DMS153 treated with DMSO at 0.1 percent for 48 hours (cell line): ENCODE results near the gene PNN.
A peak's percentile ranks its signal among the peaks of the same experiment; 100 is the strongest.
"Not testable (repeated sequence)": the region's sequence is repeated elsewhere in the genome, so short reads cannot be mapped to it uniquely, and the experiment has no call there.

Source experiments
- DNase-seq: peaks from one replicate; lab custom pipeline; 2025; ENCODE audit not compliant: unreplicated experiment; lab: John Stamatoyannopoulos, UW

PNN gene

DNA sequence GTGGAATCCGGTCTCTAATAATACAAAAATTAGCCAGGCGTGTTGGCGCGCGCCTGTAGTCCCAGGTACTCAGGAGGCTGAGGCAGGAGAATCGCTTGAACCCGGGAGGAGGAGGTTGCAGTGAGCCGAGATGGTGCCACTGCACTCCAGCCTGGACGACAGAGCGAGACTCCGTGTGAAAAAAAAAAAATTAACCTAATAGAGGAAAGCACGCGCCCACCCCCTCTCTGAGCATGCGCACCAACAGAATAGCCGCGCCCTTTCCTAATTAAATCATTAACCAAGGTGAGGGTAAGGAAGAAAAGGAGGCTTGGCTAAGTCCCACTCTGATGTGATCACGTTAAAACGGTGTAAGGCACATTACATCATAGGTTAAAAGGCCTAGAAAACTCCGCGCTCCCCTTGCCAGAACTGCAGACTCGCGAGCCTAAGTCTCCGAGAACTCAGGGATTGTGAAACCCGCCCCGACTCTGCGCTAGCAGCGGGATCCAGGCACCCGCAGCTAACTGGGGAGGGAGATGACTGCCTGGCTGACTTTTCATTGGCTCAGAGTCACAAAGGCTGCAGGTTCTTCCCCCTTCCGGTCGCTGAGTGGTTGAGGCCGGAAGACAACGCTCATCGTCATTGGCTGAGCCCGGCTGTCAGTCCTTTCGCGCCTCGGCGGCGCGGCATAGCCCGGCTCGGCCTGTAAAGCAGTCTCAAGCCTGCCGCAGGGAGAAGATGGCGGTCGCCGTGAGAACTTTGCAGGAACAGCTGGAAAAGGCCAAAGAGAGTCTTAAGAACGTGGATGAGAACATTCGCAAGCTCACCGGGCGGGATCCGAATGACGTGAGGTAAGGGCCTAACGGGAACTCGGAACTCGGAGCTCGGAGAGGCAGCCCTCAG lies at the start of gene PNN:
Gene PNN (plus strand): TSS at position 695 of the 885 bp plus-strand sequence. CDS start 26 bp downstream, at position 721.
- peak; percentile 96 for DNase-seq

- not testable (repeated sequence) for DNase-seq
Observed at GRCh38 chr14:39137835-39138234, 37.2 kb upstream of the PNN start.

- no peak for DNase-seq
Observed at GRCh38 chr14:39138440-39138839, 36.6 kb upstream of the PNN start.

DNA sequence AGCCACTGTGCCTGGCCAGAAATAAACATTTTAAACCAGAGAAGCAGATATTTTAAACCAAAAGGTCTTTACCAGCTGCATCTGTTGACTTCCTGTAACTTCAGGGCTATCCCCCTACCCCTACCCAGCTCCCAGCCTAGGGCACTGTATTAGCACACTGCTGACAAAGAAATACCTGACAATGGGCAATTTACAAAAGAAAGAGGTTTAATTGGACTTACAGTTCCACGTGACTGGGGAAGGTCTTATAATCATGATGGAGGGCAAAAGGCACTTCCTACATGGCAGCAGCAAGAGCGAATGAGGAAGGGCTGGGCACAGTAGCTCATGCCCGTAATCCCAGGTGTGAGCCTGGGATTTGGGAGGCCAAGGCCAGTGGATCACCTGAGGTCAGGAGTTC lies 34.9 kb upstream of the PNN start:
- DNase-seq: no peak

DNA sequence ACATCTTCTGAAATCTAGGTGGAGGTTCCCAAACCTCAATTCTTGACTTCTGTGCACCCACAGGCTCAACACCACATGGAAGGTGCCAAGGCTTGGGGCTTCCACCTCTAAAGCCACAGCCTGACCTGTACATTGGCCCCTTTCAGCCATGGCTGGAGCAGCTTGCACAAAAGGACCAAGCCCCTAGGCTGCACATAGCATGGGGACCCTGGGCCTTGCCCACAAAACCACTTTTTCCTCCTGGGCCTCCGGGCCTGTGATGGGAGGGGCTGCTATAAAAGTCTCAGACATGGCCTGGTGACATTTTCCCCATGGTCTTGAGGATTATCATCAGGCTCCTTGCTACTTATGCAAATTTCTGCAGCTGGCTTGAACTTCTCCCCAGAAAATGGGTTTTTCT lies 33.4 kb upstream of the PNN start:
- DNase-seq: not testable (repeated sequence)

DNA sequence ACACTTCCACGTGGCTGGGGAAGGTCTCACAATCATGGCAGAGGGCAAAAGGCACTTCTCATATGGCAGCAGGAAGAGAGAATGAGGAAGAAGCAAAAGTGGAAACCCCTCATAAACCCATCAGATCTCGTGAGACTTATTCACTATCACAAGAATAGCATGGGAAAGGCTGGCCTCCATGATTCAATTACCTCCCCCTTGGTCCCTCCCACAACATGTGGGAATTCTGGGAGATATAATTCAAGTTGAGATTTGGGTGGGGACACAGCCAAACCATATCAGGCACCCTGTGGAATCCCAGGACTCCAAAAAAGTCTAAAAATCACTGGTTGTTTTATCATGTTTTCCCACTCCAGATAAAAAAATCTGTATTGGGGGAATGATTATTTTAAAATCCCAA lies 31.8 kb upstream of the PNN start:
- DNase-seq: not testable (repeated sequence)

DNA sequence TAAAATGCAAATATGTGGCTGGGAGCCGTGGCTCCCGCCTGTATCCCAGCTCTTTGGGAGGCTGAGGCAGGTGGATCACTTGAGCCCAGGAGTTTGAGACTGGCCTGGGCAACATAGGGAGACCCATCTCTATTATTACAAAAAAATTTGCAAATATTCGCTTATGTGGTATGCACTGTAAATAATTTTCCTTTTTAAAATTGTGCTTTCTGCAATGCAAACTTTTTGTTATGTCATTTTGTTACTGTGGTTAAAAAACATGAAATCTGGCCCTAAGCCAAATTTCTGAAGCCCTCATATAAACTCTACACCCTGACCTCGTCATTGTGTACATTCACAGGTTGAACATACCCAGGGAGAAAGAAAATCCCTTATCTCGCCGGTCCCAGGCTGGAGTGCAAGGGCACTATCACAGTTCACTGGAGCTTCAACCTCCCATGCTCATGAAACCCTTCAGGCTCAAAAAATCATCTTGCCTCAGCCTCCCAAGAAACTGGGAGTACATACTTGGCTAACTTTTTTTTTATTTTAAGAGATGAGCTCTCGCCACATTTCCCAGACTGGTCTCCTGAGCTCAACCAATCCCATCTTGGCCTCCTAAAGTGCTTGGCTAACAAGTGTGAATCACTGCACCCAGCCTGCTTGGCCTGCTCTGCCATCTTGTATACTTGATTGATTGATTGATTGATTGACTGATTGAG lies 29.6 kb upstream of the PNN start:
- no peak for DNase-seq

GRCh38 chr14:39154594-39155189 lies 20.4 kb upstream of the PNN start:
- DNase-seq: no peak

DNA sequence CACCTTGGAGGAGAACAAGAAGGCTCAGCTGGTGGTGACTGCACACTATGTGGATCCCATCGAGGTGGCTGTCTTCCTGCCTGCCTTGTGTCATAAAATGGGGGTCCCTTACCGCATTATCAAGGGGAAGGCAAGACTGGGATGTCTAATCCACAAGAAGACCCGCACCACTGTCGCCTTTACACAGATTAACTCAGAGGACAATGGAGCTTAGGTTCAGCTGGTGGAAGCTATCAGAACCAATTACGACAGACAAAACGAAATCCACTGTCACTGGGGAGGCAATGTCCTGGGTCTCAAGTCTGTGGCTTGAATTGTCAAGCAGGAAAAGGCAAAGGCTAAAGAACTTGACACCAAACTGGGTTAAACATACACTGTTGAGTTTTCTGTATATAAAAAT lies 17.6 kb upstream of the PNN start:
- no peak for DNase-seq

DNA sequence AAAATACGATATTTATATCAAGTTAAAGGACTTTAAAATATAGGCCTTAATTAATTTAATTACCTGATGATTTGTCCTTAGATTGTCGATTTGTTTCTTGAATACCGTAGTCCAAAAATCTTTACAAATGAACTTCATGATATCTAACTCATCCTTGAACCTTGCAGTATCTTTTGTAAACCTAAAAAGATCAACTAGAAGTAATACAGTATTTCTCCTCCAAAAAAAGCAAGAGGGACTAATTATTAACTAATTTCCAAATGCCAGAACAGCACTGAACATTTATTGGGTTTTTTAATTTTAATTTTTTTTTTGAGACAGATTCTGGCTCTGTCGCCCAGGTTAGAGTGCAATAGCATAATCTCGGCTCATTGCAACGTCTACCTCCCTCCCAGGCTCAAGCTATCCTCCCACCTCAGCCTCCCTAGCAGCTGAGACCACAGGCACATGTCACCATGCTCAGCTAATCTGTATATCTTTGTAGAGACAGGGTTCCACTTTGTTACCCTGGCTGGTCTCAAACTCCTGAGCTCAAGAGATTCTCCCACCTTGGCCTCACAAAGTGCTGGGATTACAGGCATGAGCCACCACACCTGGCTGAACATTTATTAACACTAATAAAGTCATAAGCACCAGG lies 16.7 kb upstream of the PNN start:
- no peak for DNase-seq

DNA sequence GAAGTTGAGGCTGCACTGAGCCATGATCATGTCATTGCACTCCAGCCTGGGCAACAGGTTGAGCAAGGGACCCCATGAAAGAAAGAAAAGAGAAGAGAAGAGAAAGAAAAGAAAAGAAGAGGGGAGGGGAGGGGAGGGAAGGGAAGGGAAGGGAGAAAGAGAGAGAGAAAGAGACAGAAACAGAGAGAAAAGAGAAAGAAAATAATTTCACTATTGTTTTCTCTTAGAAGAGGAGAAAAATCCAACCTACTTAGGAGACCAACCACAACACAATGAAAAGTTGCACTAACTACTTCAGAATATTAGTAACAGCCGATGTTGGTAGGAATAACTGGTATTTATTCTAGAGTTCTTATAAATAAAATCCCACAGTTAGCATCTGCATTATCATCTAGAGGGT lies 14.6 kb upstream of the PNN start:
- DNase-seq: no peak

- DNase-seq: not testable (repeated sequence)
Observed at GRCh38 chr14:39167797-39168320, 7.2 kb upstream of the PNN start.

- DNase-seq: no peak
Observed at GRCh38 chr14:39168591-39168990, 6.5 kb upstream of the PNN start.

- no peak for DNase-seq
Observed at GRCh38 chr14:39169541-39169900, 5.5 kb upstream of the PNN start.

- DNase-seq: no peak
Observed at GRCh38 chr14:39173198-39173597, 1.9 kb upstream of the PNN start.

DNA sequence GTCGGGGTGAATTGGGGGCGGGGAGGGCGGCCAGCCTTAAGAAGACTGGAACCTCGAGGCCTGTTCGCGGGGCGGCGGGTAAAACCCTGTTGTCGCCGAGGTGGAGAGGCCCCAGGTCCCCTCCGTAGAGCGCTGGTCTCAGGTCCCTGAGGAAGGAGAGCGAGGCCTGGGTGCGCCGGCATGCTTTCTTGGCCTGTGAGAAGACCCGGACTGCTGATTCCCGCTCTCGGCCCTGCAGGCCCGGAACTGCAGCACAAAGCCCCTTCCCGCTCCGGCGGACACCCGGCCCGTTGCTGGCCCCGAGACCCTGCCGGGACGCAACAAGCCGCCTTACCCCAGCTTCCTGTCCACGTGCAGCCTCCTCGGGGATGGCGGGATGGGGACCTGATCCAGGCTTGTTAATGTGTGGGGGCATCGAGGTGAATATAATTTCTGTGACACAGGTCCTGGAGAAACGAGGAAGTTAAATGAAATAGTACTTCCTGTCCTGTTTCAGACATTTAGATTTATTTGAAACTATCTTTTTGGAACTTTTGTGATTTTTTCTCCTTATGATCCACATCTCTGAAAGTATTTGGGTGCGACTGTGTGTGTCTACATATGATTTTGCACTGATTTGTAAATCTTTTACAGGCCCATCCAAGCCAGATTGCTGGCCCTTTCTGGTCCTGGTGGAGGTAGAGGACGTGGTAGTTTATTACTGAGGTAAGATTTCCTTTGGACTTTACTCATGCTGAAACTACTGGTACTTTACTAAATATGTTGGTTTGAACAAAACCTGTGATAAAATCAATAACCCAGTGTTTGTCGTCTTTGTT lies 600 bp downstream of the PNN start:
- DNase-seq: no peak

- DNase-seq: no peak
Observed at GRCh38 chr14:39176263-39177167, 1.5 kb downstream of the PNN start.

- no peak for DNase-seq
Observed at GRCh38 chr14:39177168-39177545, 2.1 kb downstream of the PNN start.

DNA sequence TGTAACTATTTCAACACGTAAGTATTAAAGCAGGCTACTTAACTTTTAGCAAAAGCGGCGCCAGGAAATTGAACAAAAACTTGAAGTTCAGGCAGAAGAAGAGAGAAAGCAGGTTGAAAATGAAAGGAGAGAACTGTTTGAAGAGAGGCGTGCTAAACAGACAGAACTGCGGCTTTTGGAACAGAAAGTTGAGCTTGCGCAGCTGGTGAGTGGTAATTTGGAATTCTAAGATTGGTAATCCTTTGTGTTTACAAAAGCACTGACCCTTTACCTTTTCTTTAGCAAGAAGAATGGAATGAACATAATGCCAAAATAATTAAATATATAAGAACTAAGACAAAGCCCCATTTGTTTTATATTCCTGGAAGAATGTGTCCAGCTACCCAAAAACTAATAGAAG lies 4.0 kb downstream of the PNN start:
- DNase-seq: no peak
